ENCODE measurements around the gene CNTNAP5.
A peak's percentile ranks its signal among the peaks of the same experiment; 100 is the strongest.

Gene CNTNAP5

DNA sequence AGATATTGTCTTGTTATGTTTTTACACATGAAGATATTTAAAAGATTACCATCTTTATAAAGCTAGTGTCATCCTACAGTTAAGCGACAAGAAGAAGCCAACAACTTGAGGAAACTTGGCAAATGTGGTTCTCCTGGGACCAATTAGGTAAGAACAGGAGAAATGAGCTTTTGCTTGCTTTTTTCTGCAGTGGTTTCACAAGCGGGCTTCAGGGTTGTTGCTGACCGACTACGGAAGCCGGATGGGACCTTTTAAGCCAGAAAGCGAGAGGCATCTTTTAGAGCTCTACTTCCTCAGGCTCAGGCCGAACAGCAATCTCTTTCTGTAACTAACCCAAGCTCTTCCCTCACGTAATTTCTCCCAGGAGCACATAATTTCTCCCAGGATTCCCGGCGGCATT lies 256.5 kb downstream of the CNTNAP5 start:
- no peak for DNase-seq

DNA sequence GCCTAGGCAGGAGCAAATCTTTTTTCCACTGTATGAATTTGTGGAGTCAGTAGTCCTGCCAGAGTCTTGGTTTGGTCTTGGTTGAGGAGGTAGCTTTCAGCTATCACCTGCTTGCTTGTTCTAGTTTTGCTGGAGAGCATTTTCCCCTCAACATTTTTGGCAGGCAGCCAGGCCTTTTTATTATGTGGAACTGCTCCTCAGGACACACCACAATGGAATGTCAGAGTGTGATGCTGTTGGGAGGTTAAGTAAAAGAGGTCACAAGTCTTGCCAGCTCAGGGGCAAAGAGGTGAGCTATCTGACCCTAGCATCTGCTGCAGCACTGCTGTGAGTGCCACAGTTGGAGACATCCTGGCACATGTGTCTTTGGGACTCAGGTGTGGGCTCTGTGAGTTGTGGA lies 258.0 kb downstream of the CNTNAP5 start:
- DNase-seq: peak; percentile 60

DNA sequence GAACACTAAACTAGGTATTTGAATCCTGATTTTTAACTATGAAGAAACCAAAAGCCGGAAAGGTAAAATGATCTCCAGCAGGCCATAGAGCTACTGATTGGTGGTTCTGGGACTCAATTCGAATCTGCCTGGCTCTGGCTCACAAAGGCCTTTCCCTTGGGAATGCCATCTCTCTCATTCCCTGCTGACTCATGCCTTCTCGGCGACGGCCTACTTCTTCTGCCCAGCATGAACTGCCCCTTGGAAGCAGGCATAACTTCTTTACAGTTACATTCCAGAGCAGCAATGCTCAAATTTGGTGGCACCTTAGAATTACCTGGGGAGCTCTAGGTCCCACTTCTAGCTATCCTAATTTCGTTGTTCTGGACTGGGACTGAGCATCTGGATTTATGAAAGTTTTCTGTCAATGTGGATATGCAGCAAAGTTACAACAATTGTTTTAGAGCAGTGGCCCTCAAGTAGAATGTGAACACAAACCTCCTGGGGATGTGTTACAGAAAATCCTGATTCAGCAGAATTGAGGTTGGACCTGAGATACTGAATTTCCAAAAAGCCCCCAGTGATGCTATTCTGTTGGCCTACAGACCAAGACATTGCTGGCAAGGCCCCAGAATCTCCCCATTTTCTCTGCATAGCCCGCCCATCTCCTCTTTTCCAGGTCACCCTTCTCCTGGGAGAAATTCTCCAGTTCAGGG lies 261.1 kb downstream of the CNTNAP5 start:
- DNase-seq: peak; percentile 67

DNA sequence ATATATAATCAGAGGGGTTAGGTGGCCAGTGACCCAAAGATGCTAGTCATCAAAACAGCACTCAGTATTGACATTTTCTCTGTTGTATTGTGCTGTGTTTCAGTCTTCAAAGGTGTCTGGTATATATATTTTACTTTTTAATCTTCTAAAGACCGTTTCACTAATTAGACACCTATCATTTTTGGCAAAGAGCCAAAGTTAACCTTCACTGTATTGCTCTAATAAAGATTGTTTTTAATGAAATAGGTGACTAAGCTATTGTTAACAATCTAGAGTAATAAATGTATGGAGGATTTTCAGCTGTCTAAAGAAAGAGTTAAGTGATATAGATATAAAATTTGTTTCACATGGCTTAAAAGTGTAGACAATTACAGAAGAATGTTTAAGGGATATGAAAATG lies 264.0 kb downstream of the CNTNAP5 start:
- DNase-seq: no peak

DNA sequence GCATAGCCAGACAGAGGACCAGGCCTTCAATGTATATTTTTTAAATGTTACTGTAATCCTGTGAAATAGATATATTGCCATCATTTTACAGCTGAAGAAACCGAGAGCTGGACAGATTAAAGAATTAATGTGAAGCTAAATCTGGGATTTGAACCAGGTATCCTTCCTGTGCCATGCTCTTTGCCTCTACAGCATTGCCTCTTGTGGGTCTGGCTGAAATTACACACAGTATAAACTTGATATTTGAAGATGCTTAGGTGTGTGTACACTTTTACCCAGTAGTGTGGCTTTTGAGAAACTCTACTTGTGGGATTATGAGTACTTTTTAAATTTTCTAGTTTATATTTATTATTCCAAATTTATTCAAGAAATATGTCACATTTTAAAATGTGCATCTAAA lies 264.5 kb downstream of the CNTNAP5 start:
- no peak for DNase-seq

DNA sequence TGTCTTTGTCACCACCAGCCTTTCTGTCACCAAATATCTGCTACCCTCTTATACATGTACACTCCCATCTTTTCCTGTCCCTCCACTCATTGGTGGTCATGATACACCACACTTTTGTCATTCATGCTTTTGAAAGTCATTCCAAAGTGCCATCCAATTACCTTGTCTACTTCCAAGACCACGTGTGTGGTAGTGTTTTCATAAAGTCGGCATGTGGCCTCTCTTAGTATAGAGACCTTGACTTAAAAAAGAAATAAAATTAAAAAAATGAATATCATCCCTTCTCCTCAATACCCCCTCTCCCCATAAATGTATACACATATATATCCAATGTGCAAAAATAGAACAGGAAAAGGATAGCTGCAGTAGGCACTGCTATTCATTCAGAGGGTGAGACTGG lies 271.4 kb downstream of the CNTNAP5 start:
- DNase-seq: no peak

DNA sequence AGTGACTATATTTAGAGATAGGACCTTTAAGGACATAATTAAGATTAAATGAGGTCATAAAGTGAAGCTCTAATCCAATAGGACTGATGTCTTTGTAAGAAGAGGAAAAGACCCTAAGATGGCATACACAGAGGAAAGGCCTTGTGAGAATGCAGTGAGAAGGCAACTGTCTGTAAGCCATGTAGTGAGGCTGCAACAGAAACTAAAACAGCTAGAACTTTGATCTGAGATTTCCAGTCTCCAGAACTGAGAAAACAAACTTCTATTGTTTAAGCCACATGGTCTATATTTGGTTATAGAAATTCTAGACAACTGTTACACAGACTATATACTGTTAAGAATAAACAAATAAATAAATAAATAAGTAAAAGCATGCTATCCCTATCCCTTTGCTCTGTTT lies 276.8 kb downstream of the CNTNAP5 start:
- DNase-seq: no peak

DNA sequence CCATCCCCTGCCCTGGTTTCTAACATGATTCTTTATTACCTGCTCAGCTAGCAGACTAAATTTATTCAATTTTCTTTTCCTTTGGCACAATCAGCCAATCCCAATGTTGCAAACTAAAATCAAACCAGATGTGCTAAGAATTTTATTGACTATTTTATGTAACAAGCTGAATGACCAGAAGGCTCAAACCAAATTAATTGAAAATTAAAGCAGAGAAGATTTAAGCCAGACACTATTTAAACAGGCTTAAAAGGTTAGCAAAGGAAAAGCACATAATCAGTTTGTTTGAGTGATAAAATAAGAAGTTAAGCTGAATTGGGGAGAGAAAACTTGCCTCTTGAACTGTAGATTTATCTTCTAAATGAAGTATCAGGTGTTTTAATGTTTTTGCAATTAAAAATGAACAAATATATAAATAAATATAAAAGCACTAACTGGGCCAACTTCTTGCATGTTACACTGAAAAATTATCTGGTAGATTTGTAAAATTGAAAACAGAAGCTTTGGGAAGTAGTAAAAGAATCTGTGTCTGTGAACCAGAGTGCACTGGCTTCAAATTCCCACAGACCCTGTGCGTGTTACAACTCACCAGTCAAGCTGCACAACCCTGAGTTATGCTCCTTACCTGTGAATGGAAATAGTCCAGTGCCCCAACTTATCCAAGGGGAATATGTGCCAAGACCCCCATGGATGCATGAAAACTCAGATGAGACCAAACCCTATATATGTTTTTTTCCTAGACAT lies 283.4 kb downstream of the CNTNAP5 start:
- no peak for DNase-seq

DNA sequence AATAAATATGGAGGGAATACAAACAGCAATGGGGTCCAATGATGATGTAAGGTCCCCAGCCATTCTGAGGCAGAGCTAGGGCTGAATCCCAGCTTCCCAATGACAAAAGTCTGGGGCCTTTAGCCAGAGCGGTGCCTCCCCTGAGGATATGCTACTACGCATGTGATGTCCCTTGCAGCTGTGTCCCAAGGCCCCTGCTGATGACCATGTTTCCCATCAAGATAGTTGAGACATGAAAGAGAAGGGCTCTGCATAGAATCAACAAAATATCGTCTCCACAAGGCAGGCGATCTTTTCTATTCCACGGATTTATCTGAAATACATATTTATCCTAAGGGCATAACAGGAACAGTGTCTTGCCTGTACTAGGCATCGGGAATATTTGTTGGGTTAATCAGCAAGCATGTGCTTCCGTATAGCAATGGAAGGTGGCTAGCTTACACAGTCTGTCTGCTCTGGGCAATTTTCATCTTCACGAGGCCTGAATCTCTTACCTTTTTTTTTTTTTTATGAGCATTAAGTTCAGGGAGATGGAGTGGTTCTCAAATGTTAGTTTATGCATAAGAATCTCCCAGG lies 284.6 kb downstream of the CNTNAP5 start:
- DNase-seq: no peak

DNA sequence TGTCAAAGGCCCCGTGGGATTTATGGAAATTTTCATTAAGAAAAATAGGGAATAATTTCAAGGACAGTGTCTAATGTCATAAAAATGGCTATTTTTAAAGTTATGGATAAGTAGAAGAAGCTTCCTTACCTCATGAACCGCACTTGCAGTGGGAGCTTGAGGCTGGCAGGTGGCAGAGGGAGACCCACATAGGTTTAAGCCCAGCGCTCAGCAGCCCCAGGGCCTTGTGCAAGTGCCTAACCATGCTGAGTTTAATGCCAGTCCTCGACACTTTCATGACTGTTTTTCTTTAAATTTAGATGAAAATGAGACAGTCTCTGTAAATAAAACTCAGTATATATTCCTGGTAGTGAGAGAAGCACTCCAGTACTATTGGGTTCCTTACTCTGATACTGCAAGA lies 285.6 kb downstream of the CNTNAP5 start:
- no peak for DNase-seq

DNA sequence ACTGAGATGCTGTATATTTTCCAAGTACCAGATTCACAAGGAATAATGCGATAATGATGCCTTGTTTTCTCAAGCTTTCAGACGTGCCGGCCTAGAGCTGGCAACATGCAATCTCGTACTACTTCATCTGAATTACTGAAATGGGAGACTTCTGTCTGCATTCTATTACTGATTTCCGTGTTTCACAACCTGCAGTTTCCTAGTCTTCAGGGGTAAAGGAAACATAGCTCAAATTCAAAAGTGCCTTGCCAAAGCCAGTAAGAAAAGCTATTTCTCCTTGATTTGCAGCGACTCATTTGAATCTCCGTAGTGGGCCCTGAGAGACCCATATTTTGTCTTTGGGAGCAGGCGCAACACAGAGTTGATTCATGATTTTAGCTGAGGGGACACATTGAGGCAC lies 289.0 kb downstream of the CNTNAP5 start:
- no peak for DNase-seq

DNA sequence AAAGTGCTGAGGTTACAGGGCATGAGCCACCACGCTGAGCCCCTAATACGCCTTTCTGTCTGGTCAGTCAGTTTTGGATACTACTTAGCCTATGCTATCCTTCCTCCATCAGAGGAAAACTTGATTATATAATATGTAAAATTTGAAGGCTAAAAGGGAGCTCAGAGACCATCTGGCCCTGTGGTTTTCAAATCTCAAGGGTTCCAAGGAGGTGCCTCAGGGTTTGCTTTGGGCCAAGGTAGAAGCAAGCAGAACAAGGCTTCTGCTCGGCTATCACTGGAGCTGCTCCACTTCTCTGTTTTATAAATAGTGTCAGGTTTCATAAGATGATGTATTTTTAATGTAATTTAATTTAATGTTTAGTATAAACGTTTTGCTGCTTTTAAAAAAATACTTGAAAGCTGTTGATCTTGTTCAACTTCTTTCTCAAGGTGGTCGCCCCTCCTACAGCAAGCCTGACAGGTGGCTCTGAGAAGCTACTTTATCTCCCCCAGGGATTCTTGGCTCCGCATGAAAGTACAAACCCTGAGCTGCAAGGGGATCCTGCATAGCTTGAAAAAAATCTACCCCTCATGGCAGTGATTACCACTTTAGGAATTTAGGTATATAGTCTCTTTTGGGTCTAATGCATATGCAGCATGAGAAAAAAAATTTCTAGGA lies 290.3 kb downstream of the CNTNAP5 start:
- DNase-seq: no peak

DNA sequence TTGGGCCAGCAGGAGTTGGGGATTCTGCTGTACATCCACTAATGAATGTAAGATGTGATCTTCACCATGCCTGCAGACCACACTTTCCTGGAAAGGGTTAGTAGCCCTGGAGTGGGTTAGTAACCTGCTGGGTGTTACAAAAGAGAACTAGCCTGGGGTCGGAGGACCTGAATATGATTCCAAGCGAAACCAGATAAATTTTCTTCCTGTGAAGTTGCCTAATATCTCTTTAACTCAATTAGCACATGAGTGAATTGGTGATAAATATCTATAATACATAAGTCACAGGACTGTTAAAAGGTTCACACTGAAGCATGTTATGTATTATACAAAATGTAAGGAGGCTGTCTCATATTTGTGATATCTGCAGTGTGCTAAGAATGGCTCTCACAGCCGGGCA lies 291.0 kb downstream of the CNTNAP5 start:
- no peak for DNase-seq

DNA sequence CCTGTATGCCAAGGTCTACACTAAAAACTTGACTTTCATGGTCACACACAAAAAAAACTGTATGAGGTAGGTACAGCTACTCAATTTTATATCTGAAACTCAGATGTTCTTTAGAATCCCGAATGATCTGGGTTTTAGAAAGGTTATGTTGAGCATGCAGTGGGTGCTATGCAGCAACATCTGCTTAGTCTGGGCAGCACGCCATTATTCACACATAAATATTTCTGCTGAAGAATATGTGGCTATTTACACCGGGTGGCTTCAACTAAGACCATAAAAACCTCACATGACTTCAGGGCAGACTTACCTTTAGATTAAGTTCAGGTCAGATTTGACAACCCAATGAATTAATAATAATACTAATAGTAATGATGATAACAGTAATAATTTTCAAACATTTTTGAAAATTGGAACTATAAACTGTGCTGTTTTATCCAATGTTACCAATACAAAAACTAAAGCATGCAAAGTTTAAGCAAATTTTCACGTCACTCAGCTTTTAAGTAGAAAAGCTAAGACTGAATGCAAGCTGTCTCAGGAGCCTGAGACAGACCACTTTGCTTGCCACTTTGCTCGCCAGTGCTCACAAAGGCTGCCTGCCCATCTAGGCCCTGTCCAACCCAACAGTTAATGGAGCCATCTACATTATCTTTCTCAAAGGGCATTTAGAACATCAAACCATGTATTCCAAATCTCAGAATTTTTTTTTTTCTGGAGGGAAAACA lies 292.0 kb downstream of the CNTNAP5 start:
- no peak for DNase-seq

DNA sequence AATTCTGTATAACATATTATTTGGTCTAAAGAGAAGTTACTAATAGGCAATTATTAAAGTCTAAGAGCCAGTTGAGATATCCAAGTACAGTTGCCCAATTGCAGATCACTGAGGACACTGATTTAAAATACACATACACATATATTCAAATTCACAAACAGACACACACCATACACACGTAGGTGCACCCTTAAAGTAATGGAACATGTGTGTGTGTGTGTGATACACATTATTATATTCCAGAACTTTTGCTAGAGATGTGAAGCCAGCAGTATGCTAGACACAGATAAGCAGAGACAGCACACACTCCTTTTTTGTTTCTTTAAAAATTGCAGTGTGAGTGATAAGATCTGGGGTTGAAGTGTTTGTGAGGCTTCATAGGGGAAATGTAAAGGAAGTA lies 292.5 kb downstream of the CNTNAP5 start:
- DNase-seq: no peak

DNA sequence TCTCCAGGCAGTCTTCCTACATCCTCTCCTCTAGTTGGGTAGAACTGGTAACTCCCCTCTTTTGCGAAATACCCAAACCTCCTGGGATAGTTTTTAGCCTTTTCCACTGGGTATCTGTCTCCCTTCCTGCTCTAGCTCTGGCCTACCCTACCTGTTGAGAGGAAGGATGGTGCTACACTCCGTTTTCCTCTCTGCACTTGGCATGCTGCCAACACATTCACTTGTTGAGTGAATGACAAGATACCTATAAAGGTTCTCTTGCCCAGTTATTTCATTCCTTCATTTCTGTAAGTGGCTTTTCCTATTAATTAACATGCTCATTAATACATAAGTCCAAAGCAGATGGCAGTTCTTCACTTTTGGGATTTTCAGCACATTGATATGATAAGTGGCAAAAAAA lies 293.8 kb downstream of the CNTNAP5 start:
- no peak for DNase-seq

DNA sequence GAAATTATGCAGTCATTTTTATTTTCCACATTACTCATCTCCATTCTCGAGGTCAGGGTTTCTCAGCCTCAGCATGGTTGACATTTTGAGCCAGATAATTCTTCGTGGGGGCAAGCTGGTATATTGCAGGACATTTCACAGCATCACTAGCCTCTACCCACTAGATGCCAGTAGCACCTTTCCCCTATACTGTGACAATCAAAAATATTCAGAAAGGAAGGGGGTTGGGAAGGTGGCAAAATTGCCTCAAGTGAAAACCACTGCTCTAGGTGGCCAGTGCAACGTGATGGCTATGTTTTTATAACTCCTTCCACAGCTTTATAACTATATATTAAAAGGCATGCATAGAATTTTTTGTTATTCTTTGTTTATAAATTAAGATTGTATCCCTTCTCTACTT lies 294.5 kb downstream of the CNTNAP5 start:
- DNase-seq: no peak

DNA sequence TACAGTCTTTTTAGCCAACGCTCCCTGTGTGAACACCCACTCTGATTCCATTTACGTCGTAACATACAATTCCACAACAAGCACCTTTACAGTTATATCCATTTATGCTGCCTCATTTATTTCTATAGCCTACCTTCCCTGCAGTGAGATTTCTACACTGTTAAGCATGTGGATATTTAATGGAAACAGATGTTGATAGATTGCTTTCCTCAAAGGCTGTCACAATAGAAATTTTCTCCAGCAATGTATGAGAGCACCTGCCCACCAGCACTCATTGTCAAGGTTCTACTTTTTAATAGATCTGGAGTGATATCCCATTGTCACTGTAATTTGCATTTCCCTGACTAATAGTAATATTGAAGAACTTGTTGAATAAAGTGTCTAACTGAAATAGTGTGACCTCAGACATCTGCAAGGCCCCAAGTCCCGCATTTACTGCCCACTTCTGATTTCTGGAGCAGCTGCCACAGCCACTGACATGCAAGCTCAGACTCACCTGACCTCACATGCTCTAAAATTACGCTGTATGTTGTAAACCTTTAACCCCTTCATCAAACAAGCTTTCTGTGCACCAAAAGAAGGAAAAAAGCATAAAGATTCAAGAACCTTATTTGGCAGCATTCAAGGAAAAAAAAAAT lies 295.1 kb downstream of the CNTNAP5 start:
- no peak for DNase-seq

DNA sequence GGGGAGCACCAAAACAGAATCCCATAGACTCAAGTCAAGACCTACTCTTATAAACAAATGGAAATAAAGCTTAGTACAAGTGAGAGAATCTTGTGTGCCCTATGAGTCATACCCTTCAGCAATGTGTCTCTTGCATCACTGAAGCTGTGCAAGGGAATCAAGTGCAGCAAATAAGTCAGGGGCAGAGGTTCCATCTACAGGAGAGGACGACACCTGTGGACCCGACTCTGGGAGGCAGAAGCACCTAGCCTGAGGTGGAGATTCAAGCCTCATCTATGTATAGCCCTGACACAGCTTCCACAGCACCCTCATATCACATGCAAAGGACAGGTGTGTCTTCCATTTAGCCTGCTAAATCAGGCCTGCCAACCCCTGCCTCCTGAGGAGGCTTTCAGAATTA lies 298.2 kb downstream of the CNTNAP5 start:
- no peak for DNase-seq

DNA sequence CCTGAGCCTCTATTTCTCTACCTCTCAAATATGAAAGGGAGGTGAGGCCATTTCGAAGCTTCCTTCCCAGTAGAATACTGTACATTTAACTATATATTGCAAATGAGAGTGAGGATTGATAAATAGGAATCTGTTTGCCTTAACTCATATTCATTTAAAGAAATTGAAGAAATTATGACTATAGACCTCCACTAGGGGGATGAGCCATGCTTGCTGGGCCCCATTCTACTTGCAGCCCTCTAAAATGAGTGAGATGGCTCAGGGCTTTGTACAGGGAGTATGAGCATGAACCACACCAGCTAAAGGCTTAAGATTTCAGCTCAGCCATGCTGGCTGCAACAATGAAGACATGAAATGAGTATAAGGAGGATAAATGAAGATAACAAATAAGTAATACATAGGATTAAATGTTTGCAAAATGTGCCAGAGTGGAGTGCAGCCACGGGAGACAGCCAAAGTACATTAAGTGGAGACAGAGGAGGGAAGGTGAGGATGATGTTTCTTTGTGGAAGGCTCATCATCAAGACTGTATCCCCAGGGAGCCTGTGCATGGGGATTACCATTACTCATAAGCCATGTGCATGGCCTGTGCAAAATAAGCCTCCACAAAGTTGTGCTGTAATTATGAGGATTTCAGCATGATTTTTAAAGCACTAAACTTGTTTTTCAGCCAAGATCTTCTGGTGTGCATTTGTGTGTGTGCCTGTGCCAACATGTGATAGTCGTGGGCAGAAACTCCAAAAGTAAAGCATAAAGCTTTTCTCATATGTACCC lies 300.8 kb downstream of the CNTNAP5 start:
- no peak for DNase-seq

DNA sequence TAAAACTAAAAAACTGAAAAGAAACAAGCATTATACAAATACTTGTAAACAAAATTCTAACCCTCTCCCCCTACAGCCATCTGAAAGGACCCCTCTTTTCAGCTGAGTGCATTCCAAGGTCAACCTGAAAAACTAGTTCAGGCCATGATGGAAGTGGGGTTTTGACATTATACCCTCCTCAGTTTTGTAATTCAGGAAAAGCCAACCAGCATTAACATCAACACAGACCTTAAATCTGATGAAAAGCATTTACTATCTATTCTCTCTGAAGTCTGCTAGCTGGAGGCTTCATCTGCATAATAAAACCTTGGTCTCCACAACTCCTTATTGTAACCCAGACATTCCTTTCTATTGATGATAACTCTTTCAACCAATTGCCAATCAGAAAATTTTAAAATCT lies 302.2 kb downstream of the CNTNAP5 start:
- no peak for DNase-seq

DNA sequence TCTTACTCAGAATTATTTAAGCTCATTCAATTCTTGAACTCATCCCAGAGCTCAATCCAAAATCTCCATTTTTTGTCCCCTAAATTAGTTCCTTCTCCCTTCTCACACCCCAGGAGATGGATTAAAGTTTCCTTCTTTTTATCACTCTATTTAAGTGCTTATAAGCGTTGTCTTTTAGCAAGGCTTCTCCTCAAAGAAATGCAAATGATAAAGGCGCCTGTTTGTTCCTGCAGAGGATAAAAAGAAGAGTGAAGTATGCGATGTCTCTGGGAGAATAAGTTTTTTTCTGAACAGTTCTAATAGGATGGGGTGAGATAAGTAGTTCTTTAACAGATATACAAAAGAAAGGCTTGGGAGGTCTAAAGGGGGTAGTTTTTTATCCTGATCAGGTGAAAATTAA lies 303.3 kb downstream of the CNTNAP5 start:
- no peak for DNase-seq
